Measurements from ENCODE around the gene DVL1. TPM values are rescaled to one million over a fixed set of nuclear protein-coding genes. Genes with fewer than 3 reads are reported as not detected.

Gene DVL1
- total RNA-seq, 1 experiment from 2014 or later, result 83.9 TPM

DNA sequence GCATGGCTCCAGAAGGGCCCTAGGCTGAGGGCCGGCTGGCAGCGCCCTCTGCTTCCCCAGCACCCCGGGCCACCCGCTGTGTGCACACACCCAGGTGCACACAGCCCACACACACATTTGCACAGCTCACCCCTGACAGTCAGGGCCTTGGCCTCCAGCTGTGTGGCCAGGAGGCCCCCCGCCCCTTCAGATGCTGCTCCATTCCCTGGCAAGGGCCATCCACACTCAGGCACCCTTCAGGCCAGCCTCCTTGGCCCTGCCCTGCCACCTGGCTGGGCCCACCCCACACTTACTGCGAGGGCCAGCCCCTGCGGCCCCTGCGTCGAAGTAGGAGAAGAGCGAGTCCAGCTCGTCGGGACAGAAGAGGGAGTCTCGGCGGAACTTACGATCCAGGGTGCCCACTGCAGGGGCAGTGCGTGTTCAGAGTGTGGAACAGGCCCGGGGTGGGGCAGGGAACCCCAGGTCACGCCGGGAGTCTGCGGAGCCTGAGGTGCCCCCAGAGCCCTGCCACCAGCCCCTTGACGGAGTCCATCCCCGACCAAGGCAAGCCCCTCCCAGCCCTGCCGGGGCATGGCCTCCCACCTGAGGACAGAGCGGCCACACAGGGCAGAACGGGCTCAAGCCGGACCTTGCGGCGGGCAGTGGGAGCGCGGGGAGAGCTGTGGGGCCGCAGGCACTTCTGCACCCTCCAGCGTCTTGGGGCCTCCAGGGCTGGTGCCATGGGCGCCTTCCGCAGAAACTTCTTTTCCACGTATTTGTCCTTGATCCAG is 53.9 kb downstream of the DVL1 start:
- DNase-seq, result no peak
- BruUV-seq (replicated peaks), result no TSS peak
- CTCF ChIA-PET, result no interaction called here
- intact Hi-C loops (cut with micrococcal nuclease; ENCODE audit: unreplicated experiment), result no loop called here
- Mint-ChIP-seq H3K36me3 (ENCODE audit: insufficient read depth, unreplicated experiment) (peaks cover 23% of the 10 kb centered on the region), H3K4me3 (ENCODE audit: low read depth, unreplicated experiment) (no peak overlapping the region), H3K27ac (ENCODE audit: unreplicated experiment) (no peak overlapping the region), H3K27me3 (ENCODE audit: unreplicated experiment) (no peaks in the 10 kb centered on the region), H3K4me1 (ENCODE audit: low read depth, unreplicated experiment) (no peaks in the 10 kb centered on the region), H3K9me3 (ENCODE audit: low read depth, unreplicated experiment) (no peaks in the 10 kb centered on the region)
- TF ChIP-seq, protein P1, sequence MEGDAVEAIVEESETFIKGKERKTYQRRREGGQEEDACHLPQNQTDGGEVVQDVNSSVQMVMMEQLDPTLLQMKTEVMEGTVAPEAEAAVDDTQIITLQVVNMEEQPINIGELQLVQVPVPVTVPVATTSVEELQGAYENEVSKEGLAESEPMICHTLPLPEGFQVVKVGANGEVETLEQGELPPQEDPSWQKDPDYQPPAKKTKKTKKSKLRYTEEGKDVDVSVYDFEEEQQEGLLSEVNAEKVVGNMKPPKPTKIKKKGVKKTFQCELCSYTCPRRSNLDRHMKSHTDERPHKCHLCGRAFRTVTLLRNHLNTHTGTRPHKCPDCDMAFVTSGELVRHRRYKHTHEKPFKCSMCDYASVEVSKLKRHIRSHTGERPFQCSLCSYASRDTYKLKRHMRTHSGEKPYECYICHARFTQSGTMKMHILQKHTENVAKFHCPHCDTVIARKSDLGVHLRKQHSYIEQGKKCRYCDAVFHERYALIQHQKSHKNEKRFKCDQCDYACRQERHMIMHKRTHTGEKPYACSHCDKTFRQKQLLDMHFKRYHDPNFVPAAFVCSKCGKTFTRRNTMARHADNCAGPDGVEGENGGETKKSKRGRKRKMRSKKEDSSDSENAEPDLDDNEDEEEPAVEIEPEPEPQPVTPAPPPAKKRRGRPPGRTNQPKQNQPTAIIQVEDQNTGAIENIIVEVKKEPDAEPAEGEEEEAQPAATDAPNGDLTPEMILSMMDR (IDR thresholded peaks at IDR 0.05; ENCODE audit: unreplicated experiment), result no peak

DNA sequence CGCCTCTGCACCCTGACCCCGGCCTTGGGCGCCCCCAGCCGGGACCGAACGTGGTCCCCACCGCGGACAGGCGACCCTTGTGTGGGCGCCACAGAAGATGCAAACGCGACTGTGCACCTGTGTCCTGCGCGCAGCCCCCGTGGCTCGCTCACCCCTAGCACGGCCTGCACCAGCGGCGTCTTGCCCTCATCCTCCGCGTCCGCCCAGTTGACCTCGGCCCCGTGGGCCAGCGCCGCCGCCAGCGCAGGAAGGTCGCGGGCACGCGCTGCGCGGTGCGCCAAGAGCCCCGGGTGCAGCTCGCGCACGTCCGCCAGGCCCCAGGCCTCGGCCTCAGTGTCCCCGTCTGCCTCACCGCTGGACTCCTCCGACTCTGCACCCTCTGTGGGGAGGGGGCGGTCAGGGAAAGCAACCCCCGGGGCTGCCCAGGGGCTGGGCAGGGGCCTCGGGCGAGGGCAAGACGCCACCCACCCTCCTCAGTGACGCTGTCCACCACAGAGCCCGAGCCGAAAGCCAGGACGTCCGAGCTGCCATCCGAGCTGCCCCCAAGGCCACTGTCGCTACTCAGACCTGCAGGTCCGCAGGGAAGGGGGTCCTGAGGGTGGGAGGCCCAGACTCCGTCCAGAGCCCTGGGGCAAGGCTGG is 54.8 kb downstream of the DVL1 start:
- TF ChIP-seq, protein P1 (IDR thresholded peaks at IDR 0.05; ENCODE audit: unreplicated experiment), result no peak
- peaks cover 28% of the 10 kb centered on the region for H3K36me3 Mint-ChIP-seq (ENCODE audit: insufficient read depth, unreplicated experiment)
- no peak for DNase-seq
- no peaks in the 10 kb centered on the region for H3K9me3 Mint-ChIP-seq (ENCODE audit: low read depth, unreplicated experiment)
- CTCF ChIA-PET, result no interaction called here
- intact Hi-C loops (cut with micrococcal nuclease; ENCODE audit: unreplicated experiment), result no loop called here
- H3K27ac Mint-ChIP-seq (ENCODE audit: unreplicated experiment), result no peak overlapping the region
- BruUV-seq (replicated peaks), result no TSS peak
- no peaks in the 10 kb centered on the region for H3K27me3 Mint-ChIP-seq (ENCODE audit: unreplicated experiment)
- no peak overlapping the region for H3K4me3 Mint-ChIP-seq (ENCODE audit: low read depth, unreplicated experiment)
- no peaks in the 10 kb centered on the region for H3K4me1 Mint-ChIP-seq (ENCODE audit: low read depth, unreplicated experiment)

DNA sequence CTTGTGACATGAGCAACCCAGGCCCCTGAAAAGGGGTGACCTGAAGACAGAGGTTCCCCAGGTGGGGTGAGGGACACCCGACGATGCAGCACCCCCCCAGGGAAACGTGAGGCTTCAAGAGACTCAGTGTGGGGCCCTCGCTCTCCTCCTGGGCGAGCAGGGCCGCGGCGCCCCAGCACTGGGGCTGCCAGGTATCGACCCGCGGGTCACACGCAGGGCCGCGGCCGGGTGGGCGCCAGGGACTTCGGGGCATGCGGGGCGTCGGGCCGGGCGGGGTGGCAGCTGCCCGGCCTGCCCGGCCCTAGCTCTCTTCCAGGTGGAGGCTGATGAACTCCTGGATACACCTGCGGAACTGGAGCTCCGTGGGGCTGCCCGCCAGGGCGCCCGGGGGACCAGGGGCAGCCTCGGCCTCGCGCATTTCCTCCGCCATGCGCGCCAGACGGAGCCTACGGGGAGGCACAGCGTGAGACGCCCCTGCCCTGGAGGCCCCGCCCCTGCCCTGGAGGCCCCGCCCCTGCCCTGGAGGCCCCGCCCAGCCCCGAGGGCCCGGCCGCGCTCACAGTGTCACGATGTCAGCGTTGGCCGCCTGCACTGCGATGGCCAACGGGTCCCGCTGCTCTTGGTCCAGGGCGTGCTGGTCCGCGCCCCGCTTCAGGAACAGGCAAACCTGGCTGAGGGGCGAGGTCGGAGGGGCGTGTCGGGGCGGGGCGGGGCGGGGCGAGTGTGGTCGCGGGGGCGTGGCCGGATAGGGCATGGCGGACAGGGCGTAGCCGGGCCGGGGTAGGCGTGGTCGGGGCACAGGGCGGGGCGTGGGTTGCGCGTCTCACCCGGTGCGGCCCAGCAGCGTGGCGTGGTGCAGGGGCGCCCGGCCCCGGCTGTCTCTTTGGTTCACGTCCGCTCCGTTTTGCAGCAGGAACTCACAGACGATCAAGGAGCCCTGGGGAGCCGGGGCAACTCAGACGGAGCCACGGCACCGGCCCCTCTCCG is 55.7 kb downstream of the DVL1 start:
- intact Hi-C loops (cut with micrococcal nuclease; ENCODE audit: unreplicated experiment), result no loop called here
- no peak for DNase-seq
- Mint-ChIP-seq H3K4me1 (ENCODE audit: low read depth, unreplicated experiment) (no peaks in the 10 kb centered on the region), H3K9me3 (ENCODE audit: low read depth, unreplicated experiment) (no peaks in the 10 kb centered on the region), H3K27ac (ENCODE audit: unreplicated experiment) (no peak overlapping the region), H3K27me3 (ENCODE audit: unreplicated experiment) (no peaks in the 10 kb centered on the region), H3K4me3 (ENCODE audit: low read depth, unreplicated experiment) (no peak overlapping the region), H3K36me3 (ENCODE audit: insufficient read depth, unreplicated experiment) (peaks cover 22% of the 10 kb centered on the region)
- TF ChIP-seq, protein P1 (IDR thresholded peaks at IDR 0.05; ENCODE audit: unreplicated experiment), result no peak
- no TSS peak for BruUV-seq (replicated peaks)
- CTCF ChIA-PET, result no interaction called here

DNA sequence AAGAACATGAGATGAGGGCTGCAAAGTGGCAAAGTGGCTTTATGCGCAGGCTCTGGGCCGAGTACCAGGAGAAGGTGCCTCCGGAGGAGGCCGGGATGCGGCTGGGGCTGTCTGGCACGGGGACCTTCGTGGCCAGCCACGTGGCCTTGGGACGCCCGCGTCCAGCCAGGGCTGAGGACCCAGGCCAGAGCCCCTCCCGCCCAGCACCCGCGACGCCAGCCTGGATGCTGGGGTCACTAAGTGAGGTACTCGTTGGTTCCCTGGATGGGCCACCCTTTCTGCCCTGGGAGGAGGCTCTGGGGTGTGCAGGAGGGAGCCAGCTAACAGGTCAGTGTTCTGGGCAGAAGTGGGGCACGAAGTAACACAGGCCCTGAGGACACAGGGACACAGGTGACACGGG is 56.4 kb downstream of the DVL1 start:
- no TSS peak for BruUV-seq (replicated peaks)
- H3K27me3 Mint-ChIP-seq (ENCODE audit: unreplicated experiment), result no peaks in the 10 kb centered on the region
- H3K9me3 Mint-ChIP-seq (ENCODE audit: low read depth, unreplicated experiment), result no peaks in the 10 kb centered on the region
- H3K36me3 Mint-ChIP-seq (ENCODE audit: insufficient read depth, unreplicated experiment), result peaks cover 22% of the 10 kb centered on the region
- no peak for DNase-seq
- CTCF ChIA-PET, result no interaction called here
- no peaks in the 10 kb centered on the region for H3K4me1 Mint-ChIP-seq (ENCODE audit: low read depth, unreplicated experiment)
- H3K4me3 Mint-ChIP-seq (ENCODE audit: low read depth, unreplicated experiment), result no peak overlapping the region
- intact Hi-C loops (cut with micrococcal nuclease; ENCODE audit: unreplicated experiment), result no loop called here
- no peak overlapping the region for H3K27ac Mint-ChIP-seq (ENCODE audit: unreplicated experiment)
- TF ChIP-seq, protein P1 (IDR thresholded peaks at IDR 0.05; ENCODE audit: unreplicated experiment), result no peak
